Mesenchymal stem cell (in vitro differentiated cells and primary cell): ENCODE measurements around the gene KSR1.
A peak's percentile ranks its signal among the peaks of the same experiment; 100 is the strongest.

Experiments
- DNase-seq: peaks from one replicate; pipeline ENCODE4 v3.0.0-alpha.2; 2013
- H2AFZ ChIP-seq: one replicate; pipeline ENCODE4 v1.6.1; 2013; ENCODE audit warnings: low read depth, mild to moderate bottlenecking, control low read depth, inconsistent platforms, low read length, moderate library complexity
- H2AK5ac ChIP-seq: 2 replicates; pipeline ENCODE4 v1.6.1; 2013; ENCODE audit warnings: low read length, moderate library complexity, mild to moderate bottlenecking, inconsistent platforms; ENCODE audit not compliant: severe bottlenecking
- H2BK120ac ChIP-seq: one replicate; pipeline ENCODE4 v1.6.1; 2013; ENCODE audit warnings: low read depth, mild to moderate bottlenecking, inconsistent platforms, low read length, moderate library complexity
- H2BK12ac ChIP-seq, 2 experiments: one replicate each; pipeline ENCODE4 v1.6.1; 2013; ENCODE audit warnings: inconsistent platforms in 2 of 2, low read length in 2 of 2, mild to moderate bottlenecking in 2 of 2, moderate library complexity in 2 of 2, control low read depth in 1 of 2
- H2BK15ac ChIP-seq: one replicate; pipeline ENCODE4 v1.6.1; 2013; ENCODE audit warnings: mild to moderate bottlenecking, low read depth, inconsistent platforms; ENCODE audit not compliant: poor library complexity, severe bottlenecking
- H2BK5ac ChIP-seq: 2 replicates; pipeline ENCODE4 v1.6.1; 2013; ENCODE audit warnings: low read depth, mild to moderate bottlenecking, low read length, control low read depth, inconsistent platforms; ENCODE audit not compliant: poor library complexity, severe bottlenecking
- H3K14ac ChIP-seq, 2 experiments: one replicate each; pipeline ENCODE4 v1.6.1; 2013; ENCODE audit warnings: inconsistent platforms in 2 of 2, low read length in 2 of 2, control low read depth in 1 of 2, mild to moderate bottlenecking in 1 of 2, moderate library complexity in 1 of 2
- H3K18ac ChIP-seq, 2 experiments: one replicate each; pipeline ENCODE4 v1.6.1; 2013; ENCODE audit warnings: inconsistent platforms in 2 of 2, low read length in 2 of 2, control low read depth in 1 of 2, low read depth in 1 of 2, mild to moderate bottlenecking in 1 of 2
- H3K23ac ChIP-seq, 2 experiments: one replicate each; pipeline ENCODE4 v1.6.1; 2013; ENCODE audit warnings: inconsistent platforms in 2 of 2, low read length in 2 of 2, mild to moderate bottlenecking in 2 of 2, moderate library complexity in 2 of 2, control low read depth in 1 of 2
- H3K27ac ChIP-seq: 2 replicates; pipeline ENCODE4 v1.5.1; 2013; ENCODE audit warnings: mild to moderate bottlenecking, moderate library complexity, low read length, control low read depth, inconsistent platforms; ENCODE audit not compliant: poor library complexity, severe bottlenecking
- H3K27me3 ChIP-seq, 2 experiments: 2 replicates each; pipeline versions ENCODE4 v1.6.1 to v1.7.0; 2013; ENCODE audit warnings: low read length in 2 of 2, mild to moderate bottlenecking in 2 of 2, moderate library complexity in 2 of 2, control low read depth in 1 of 2, inconsistent platforms in 1 of 2; ENCODE audit not compliant: control insufficient read depth in 1 of 2, insufficient read depth in 1 of 2
- H3K36me3 ChIP-seq, 2 experiments: 2 replicates each; pipeline versions ENCODE4 v1.6.1 to v1.7.0; 2013; ENCODE audit warnings: low read length in 2 of 2, control low read depth in 1 of 2, inconsistent platforms in 1 of 2, low read depth in 1 of 2, mild to moderate bottlenecking in 1 of 2; ENCODE audit not compliant: insufficient read depth in 2 of 2, control insufficient read depth in 1 of 2
- H3K4ac ChIP-seq, 2 experiments: one replicate each; pipeline ENCODE4 v1.6.1; 2013; ENCODE audit warnings: inconsistent platforms in 2 of 2, low read length in 2 of 2, mild to moderate bottlenecking in 2 of 2, moderate library complexity in 2 of 2, control low read depth in 1 of 2, low read depth in 1 of 2
- H3K4me1 ChIP-seq: 2 replicates; pipeline ENCODE4 v1.6.1; 2013; ENCODE audit warnings: low read depth, low read length, control low read depth; ENCODE audit not compliant: control insufficient read depth, insufficient read depth
- H3K4me2 ChIP-seq: 2 replicates; pipeline ENCODE4 v1.6.1; 2013; ENCODE audit warnings: low read length, mild to moderate bottlenecking, inconsistent platforms; ENCODE audit not compliant: poor library complexity, severe bottlenecking
- H3K4me3 ChIP-seq, 2 experiments: 2 replicates each; pipeline versions ENCODE4 v1.5.1 to v1.7.0; 2013; ENCODE audit warnings: low read length in 2 of 2, mild to moderate bottlenecking in 2 of 2, control low read depth in 1 of 2, low read depth in 1 of 2; ENCODE audit not compliant: insufficient read depth in 1 of 2
- H3K79me1 ChIP-seq: replicated peaks from 2 replicates; pipeline ENCODE4 v1.6.1; 2013; ENCODE audit warnings: mild to moderate bottlenecking, control low read depth, low read length, inconsistent platforms; ENCODE audit not compliant: poor library complexity, severe bottlenecking
- H3K9ac ChIP-seq: 2 replicates; pipeline ENCODE4 v1.7.0; 2013; ENCODE audit warnings: mild to moderate bottlenecking, low read length, moderate library complexity
- H3K9me3 ChIP-seq: 2 replicates; pipeline ENCODE4 v1.7.0; 2013; ENCODE audit warnings: mild to moderate bottlenecking, low read length; ENCODE audit not compliant: control insufficient read depth
- H4K8ac ChIP-seq: one replicate; pipeline ENCODE4 v1.6.1; 2013; ENCODE audit warnings: inconsistent platforms, mild to moderate bottlenecking, low read length, moderate library complexity
- H4K91ac ChIP-seq: one replicate; pipeline ENCODE4 v1.6.1; 2013; ENCODE audit warnings: mild to moderate bottlenecking, low read length, inconsistent platforms
- WGBS: methylation state at CpG from one replicate; pipeline ENCODE4 v1.1.7; 2013; ENCODE audit warnings: mixed read lengths; 5-methylcytosine and 5-hydroxymethylcytosine counted together

Gene KSR1

GRCh38 chr17:27572665-27573064, 116.4 kb downstream of the KSR1 start:
- no peak overlapping the region for H2AFZ ChIP-seq
- H4K8ac ChIP-seq: no peak overlapping the region
- no peak overlapping the region for H3K27ac ChIP-seq
- no peak overlapping the region for H3K4me2 ChIP-seq
- H3K23ac ChIP-seq: no peak overlapping the region
- no peak overlapping the region for H3K14ac ChIP-seq
- H2BK15ac ChIP-seq: no peak overlapping the region
- peaks cover 0 to 3% of the 10 kb centered on the region in 2 experiments for H3K36me3 ChIP-seq
- H4K91ac ChIP-seq: no peak overlapping the region
- 48% methylated on average over 7 of the region's 7 CpGs for WGBS
- H3K4me3 ChIP-seq: no peak overlapping the region
- peak overlapping the region in 1 of 2 experiments; percentile 40 for H2BK12ac ChIP-seq
- no peak overlapping the region for H3K9ac ChIP-seq
- peak; percentile 52 for DNase-seq
- no peak overlapping the region for H2BK5ac ChIP-seq
- peaks cover 29% of the 10 kb centered on the region for H3K4me1 ChIP-seq
- no peak overlapping the region for H2AK5ac ChIP-seq
- no peak overlapping the region for H3K18ac ChIP-seq
- no peak overlapping the region for H3K4ac ChIP-seq
- peaks cover 49% of the 10 kb centered on the region for H3K79me1 ChIP-seq
- no peaks in the 10 kb centered on the region for H3K9me3 ChIP-seq
- H2BK120ac ChIP-seq: no peak overlapping the region
- H3K27me3 ChIP-seq: no peaks in the 10 kb centered on the region

- no peak overlapping the region for H4K91ac ChIP-seq
- H2BK120ac ChIP-seq: no peak overlapping the region
- peaks cover 42% of the 10 kb centered on the region for H3K79me1 ChIP-seq
- no peak overlapping the region for H2BK12ac ChIP-seq
- H3K27me3 ChIP-seq: no peaks in the 10 kb centered on the region
- H3K36me3 ChIP-seq: peaks cover 0 to 2% of the 10 kb centered on the region in 2 experiments
- no peak overlapping the region for H3K14ac ChIP-seq
- no peak overlapping the region for H2AFZ ChIP-seq
- H3K27ac ChIP-seq: no peak overlapping the region
- peaks cover 32% of the 10 kb centered on the region for H3K4me1 ChIP-seq
- no peak overlapping the region for H2BK5ac ChIP-seq
- no peak overlapping the region for H2BK15ac ChIP-seq
- H3K4me2 ChIP-seq: no peak overlapping the region
- no peak overlapping the region for H3K23ac ChIP-seq
- no peak overlapping the region for H4K8ac ChIP-seq
- no peak overlapping the region for H2AK5ac ChIP-seq
- H3K9me3 ChIP-seq: no peaks in the 10 kb centered on the region
- H3K18ac ChIP-seq: no peak overlapping the region
- no peak overlapping the region for H3K9ac ChIP-seq
- 84% methylated on average over 4 of the region's 5 CpGs for WGBS
- no peak overlapping the region for H3K4me3 ChIP-seq
- no peak overlapping the region for H3K4ac ChIP-seq
- DNase-seq: no peak
These were observed 117.3 kb downstream of the KSR1 start for GRCh38 chr17:27573548-27573947.

- Histone ChIP-seq H3K79me1 (peaks cover 41% of the 10 kb centered on the region), H3K4me1 (peaks cover 36% of the 10 kb centered on the region), H4K91ac (peak overlapping the region; percentile 34), H2BK120ac (no peak overlapping the region), H2AK5ac (peak overlapping the region; percentile 33), H2AFZ (no peak overlapping the region), H3K9me3 (no peaks in the 10 kb centered on the region), H3K4ac (peak overlapping the region; percentile 34 to 51), H2BK5ac (no peak overlapping the region), H3K36me3 (no peaks in the 10 kb centered on the region), H2BK15ac (no peak overlapping the region), H3K14ac (no peak overlapping the region), H3K23ac (no peak overlapping the region), H3K4me3 (no peak overlapping the region), H3K4me2 (no peak overlapping the region), H3K27ac (no peak overlapping the region), H3K9ac (no peak overlapping the region), H4K8ac (no peak overlapping the region), H3K27me3 (no peaks in the 10 kb centered on the region), H3K18ac (peak overlapping the region; percentile 19 to 54), H2BK12ac (peak overlapping the region in 1 of 2 experiments; percentile 32)
- DNase-seq: peak; percentile 64
- WGBS: 45% methylated on average over 4 of the region's 4 CpGs
These were observed 117.8 kb downstream of the KSR1 start for GRCh38 chr17:27573971-27574525.

GRCh38 chr17:27575096-27575911, 119.1 kb downstream of the KSR1 start:
- H2BK120ac ChIP-seq: peak overlapping the region; percentile 39
- H3K9me3 ChIP-seq: no peaks in the 10 kb centered on the region
- H3K36me3 ChIP-seq: no peaks in the 10 kb centered on the region
- H3K4me2 ChIP-seq: no peak overlapping the region
- DNase-seq: no peak
- H3K14ac ChIP-seq: no peak overlapping the region
- H3K18ac ChIP-seq: peak overlapping the region in 1 of 2 experiments; percentile 11
- H2BK15ac ChIP-seq: no peak overlapping the region
- H4K8ac ChIP-seq: no peak overlapping the region
- no peak overlapping the region for H2BK5ac ChIP-seq
- no peak overlapping the region for H3K4me3 ChIP-seq
- no peaks in the 10 kb centered on the region for H3K27me3 ChIP-seq
- peaks cover 36% of the 10 kb centered on the region for H3K4me1 ChIP-seq
- peak overlapping the region; percentile 51 for H2AK5ac ChIP-seq
- no peak overlapping the region for H3K9ac ChIP-seq
- WGBS: 97% methylated on average over 3 of the region's 3 CpGs
- H3K79me1 ChIP-seq: peaks cover 36% of the 10 kb centered on the region
- H4K91ac ChIP-seq: peak overlapping the region; percentile 21
- peak overlapping the region in 1 of 2 experiments; percentile 1 for H3K4ac ChIP-seq
- H3K23ac ChIP-seq: peak overlapping the region in 1 of 2 experiments; percentile 15
- no peak overlapping the region for H3K27ac ChIP-seq
- H2AFZ ChIP-seq: no peak overlapping the region
- H2BK12ac ChIP-seq: peak overlapping the region; percentile 33 to 45
